ENCODE data around the gene PATJ. TPM values are rescaled to one million over a fixed set of nuclear protein-coding genes. Genes with fewer than 3 reads are reported as not detected.

The PATJ gene
- total and polyA plus RNA-seq, 2 experiments from 2014 or later, result 10.8 to 18.7 TPM

DNA sequence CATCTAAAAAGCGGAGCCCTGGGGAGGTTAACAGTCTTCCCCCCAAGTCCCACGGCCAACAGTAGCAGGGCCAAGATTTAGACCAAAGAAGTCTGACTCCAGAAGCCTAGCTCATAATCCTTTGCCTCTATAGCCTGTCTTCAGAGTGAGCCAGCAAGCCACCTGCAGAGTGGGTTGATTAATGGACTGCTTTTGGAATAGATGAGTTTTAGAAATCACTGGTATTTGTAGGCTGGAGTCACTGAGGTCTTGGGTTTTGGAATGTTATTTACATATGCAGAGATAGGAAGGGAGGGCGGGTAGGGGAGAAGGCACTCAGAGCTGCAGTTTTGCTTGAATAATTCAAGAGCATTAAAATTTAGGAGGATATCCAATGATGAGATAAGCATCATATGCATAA lies 361.6 kb downstream of the PATJ start:
- TF ChIP-seq, protein P1, sequence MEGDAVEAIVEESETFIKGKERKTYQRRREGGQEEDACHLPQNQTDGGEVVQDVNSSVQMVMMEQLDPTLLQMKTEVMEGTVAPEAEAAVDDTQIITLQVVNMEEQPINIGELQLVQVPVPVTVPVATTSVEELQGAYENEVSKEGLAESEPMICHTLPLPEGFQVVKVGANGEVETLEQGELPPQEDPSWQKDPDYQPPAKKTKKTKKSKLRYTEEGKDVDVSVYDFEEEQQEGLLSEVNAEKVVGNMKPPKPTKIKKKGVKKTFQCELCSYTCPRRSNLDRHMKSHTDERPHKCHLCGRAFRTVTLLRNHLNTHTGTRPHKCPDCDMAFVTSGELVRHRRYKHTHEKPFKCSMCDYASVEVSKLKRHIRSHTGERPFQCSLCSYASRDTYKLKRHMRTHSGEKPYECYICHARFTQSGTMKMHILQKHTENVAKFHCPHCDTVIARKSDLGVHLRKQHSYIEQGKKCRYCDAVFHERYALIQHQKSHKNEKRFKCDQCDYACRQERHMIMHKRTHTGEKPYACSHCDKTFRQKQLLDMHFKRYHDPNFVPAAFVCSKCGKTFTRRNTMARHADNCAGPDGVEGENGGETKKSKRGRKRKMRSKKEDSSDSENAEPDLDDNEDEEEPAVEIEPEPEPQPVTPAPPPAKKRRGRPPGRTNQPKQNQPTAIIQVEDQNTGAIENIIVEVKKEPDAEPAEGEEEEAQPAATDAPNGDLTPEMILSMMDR (IDR thresholded peaks at IDR 0.05; ENCODE audit: low read depth, low read length), result no peak
- Histone ChIP-seq H3K4me3 (no peak overlapping the region), H3K27ac (no peak overlapping the region), H3K9me3 (ENCODE audit: low read depth) (no peaks in the 10 kb centered on the region), H3K36me3 (no peaks in the 10 kb centered on the region), H3K4me1 (ENCODE audit: low read depth) (no peaks in the 10 kb centered on the region), H3K27me3 (no peaks in the 10 kb centered on the region)
- no peak for DNase-seq (ENCODE audit: low read depth in 1 of 2, low spot score in 1 of 2)

DNA sequence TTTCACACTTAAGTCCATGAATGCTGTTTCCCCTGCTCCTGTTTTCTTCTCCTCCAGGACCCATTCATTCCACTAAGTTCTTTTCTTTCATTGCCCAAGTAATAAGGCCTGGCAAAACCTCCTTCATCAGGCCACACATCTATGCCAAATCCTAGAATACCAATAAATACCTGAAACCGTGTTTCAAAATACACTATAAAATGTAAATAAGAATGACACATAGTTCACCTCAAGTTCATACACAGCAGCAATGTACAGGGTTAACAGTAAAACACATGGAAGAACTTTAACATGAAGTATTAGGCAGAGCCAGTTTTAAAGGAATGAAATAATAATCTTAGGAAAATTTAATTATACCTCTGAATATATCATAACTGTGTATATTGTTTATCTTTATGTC lies 365.6 kb downstream of the PATJ start:
- Histone ChIP-seq H3K9me3 (ENCODE audit: low read depth) (no peaks in the 10 kb centered on the region), H3K36me3 (no peaks in the 10 kb centered on the region), H3K4me3 (no peak overlapping the region), H3K27me3 (no peaks in the 10 kb centered on the region), H3K27ac (no peak overlapping the region), H3K4me1 (ENCODE audit: low read depth) (no peaks in the 10 kb centered on the region)
- TF ChIP-seq, protein P1 (IDR thresholded peaks at IDR 0.05; ENCODE audit: low read depth, low read length), result no peak
- DNase-seq (ENCODE audit: low read depth in 1 of 2, low spot score in 1 of 2), result no peak

DNA sequence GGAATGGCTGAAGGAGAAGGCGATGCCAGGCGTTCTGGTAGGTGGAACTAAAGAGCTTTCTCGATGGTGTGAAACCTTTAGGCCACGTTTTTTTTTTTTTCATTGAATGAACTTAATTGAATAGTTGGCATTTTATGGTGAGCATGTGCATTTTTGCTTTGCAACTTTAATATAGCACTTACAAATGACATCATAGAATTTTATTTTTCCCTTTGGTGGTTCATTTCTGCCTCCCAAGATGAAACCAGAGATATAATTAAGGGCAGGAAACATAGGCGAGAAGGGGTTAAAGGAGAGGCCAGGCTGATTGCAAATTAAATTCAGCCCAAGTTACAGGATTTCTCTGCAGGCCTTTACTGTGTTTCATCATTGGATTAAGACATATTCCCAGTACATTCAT lies 366.8 kb downstream of the PATJ start:
- H3K27me3 ChIP-seq, result no peaks in the 10 kb centered on the region
- H3K4me3 ChIP-seq, result no peak overlapping the region
- H3K27ac ChIP-seq, result no peak overlapping the region
- no peak for DNase-seq (ENCODE audit: low read depth in 1 of 2, low spot score in 1 of 2)
- H3K36me3 ChIP-seq, result no peaks in the 10 kb centered on the region
- H3K9me3 ChIP-seq (ENCODE audit: low read depth), result no peaks in the 10 kb centered on the region
- TF ChIP-seq, protein P1 (IDR thresholded peaks at IDR 0.05; ENCODE audit: low read depth, low read length), result no peak
- H3K4me1 ChIP-seq (ENCODE audit: low read depth), result no peaks in the 10 kb centered on the region

DNA sequence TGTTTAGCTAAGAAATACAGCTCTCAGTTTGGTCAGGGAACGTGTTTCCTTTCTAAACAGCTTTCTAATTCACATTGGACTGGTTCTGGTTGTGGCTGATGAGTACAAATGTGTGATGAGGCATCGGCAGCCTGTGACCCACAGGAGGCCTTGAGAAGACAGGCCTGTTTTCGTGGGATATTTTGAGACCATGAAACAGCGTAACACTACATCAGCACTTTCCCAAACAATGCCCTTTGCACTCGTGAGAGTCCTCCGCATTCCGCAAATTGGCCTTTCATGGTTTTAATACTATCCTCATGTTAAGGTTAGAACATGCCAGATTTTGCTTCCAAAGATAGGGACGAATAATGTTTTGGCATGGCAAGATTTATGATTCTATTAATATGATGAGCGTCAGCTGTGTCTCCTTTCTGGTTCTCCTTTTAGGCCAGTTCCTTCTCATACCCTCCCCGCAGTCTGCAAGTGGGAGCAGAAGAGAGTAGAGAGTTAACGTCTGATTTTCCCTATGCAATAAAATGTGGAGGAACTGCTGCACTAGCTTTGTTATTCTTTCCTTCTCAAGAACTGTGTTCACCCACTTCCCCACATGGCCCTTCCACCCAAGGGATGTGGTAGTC lies 368.0 kb downstream of the PATJ start:
- Histone ChIP-seq H3K27ac (no peak overlapping the region), H3K9me3 (ENCODE audit: low read depth) (no peaks in the 10 kb centered on the region), H3K4me3 (no peak overlapping the region), H3K36me3 (no peaks in the 10 kb centered on the region), H3K27me3 (no peaks in the 10 kb centered on the region), H3K4me1 (ENCODE audit: low read depth) (no peaks in the 10 kb centered on the region)
- TF ChIP-seq, protein P1 (IDR thresholded peaks at IDR 0.05; ENCODE audit: low read depth, low read length), result no peak
- no peak for DNase-seq (ENCODE audit: low read depth in 1 of 2, low spot score in 1 of 2)

DNA sequence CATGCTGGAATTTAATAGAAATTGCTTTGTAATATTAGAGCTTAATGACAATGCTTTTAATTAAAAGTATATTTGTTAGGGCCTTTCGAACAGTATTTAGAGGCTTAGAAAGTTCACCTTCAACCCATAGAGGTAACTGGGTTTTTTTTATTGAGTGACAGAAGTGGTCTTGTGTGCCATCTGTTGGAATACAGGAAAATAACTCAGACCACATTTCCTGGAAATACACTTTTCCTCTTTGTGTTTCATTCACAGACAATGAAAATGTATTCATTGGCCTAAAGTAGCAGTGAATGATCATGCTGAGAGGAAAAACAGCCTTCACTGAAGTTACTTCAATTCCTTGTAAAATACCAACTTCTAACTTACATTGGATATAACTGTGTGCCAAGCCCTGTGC lies 368.8 kb downstream of the PATJ start:
- H3K36me3 ChIP-seq, result no peaks in the 10 kb centered on the region
- no peaks in the 10 kb centered on the region for H3K27me3 ChIP-seq
- H3K27ac ChIP-seq, result no peak overlapping the region
- DNase-seq (ENCODE audit: low read depth in 1 of 2, low spot score in 1 of 2), result no peak
- TF ChIP-seq, protein P1 (IDR thresholded peaks at IDR 0.05; ENCODE audit: low read depth, low read length), result no peak
- H3K4me3 ChIP-seq, result no peak overlapping the region
- H3K9me3 ChIP-seq (ENCODE audit: low read depth), result no peaks in the 10 kb centered on the region
- no peaks in the 10 kb centered on the region for H3K4me1 ChIP-seq (ENCODE audit: low read depth)
